K562 (cell line): ENCODE data around the gene UNC119. TPM values are rescaled to one million over a fixed set of nuclear protein-coding genes. Genes with fewer than 3 reads are reported as not detected.

Experiments
- FOXK1 ChIP-seq: sonication (generic); formaldehyde crosslinking; IDR thresholded peaks from 2 replicates; pipeline ENCODE4 v1.8.0; 2022; ENCODE audit warnings: missing genetic modification reagents, mild to moderate bottlenecking, borderline replicate concordance
- KAT2B ChIP-seq: IDR thresholded peaks from one replicate; pipeline ENCODE4 v1.6.1; 2012; ENCODE audit warnings: low read depth, mild to moderate bottlenecking, control low read depth, inconsistent platforms, low read length, moderate library complexity
- MXI1 ChIP-seq: IDR thresholded peaks from 2 replicates; pipeline ENCODE4 v1.6.1; 2011; ENCODE audit warnings: low read depth, mild to moderate bottlenecking, improper control_type of control experiment, low read length
- MYBL2 ChIP-seq, 2 experiments: fragments of 450-650 bp in 1 of 2; sonication (generic) in 1 of 2; formaldehyde crosslinking in 1 of 2; IDR thresholded peaks; 2 replicates each; pipeline versions ENCODE4 v1.6.1 to v1.8.1; 2017 to 2022; ENCODE audit warnings: borderline replicate concordance in 1 of 2, inconsistent platforms in 1 of 2, low read depth in 1 of 2, mild to moderate bottlenecking in 1 of 2, missing genetic modification reagents in 1 of 2, moderate library complexity in 1 of 2
- PURB ChIP-seq: sonication (generic); formaldehyde crosslinking; IDR thresholded peaks from 2 replicates; pipeline ENCODE4 v1.9.0; 2021; ENCODE audit warnings: low read depth, mild to moderate bottlenecking, missing genetic modification reagents
- RUNX1 ChIP-seq: sonication (generic); IDR thresholded peaks from 2 replicates; pipeline ENCODE4 v1.6.1; 2016; ENCODE audit warnings: antibody characterized with exemption, low read depth
- SMAD4 ChIP-seq: fragments of 250-450 bp; sonication (Bioruptor Pico); conservative IDR thresholded peaks from 2 replicates; pipeline ENCODE4 v1.8.0; 2021; ENCODE audit warnings: inconsistent platforms, mild to moderate bottlenecking, moderate library complexity
- TBL1XR1 ChIP-seq, 2 experiments: IDR thresholded peaks; 2 replicates each; pipeline ENCODE4 v1.6.1; 2012; ENCODE audit warnings: improper control_type of control experiment in 2 of 2, low read length in 2 of 2, mild to moderate bottlenecking in 1 of 2
- TEAD1 ChIP-seq, 2 experiments: fragments of 450-650 bp in 1 of 2; sonication (generic) in 1 of 2; formaldehyde crosslinking; IDR thresholded peaks; 2 replicates each; pipeline versions ENCODE4 v1.4.0 to v1.8.0; 2020 to 2022; ENCODE audit warnings: mild to moderate bottlenecking in 2 of 2, missing genetic modification reagents in 1 of 2
- TEAD2 ChIP-seq: fragments of 450-650 bp; IDR thresholded peaks from 2 replicates; pipeline ENCODE4 v1.6.1; 2016; ENCODE audit warnings: missing genetic modification characterization, control low read depth, missing compliant biosample characterization
- ZKSCAN1 ChIP-seq: fragments of 150-350 bp; IDR thresholded peaks from 2 replicates; pipeline ENCODE4 v1.6.1; 2016; ENCODE audit warnings: low read depth, low read length
- ZNF444 ChIP-seq: fragments of 250-450 bp; sonication (Bioruptor Pico); IDR thresholded peaks from 2 replicates; pipeline ENCODE4 v1.4.0; 2020; ENCODE audit warnings: mild to moderate bottlenecking, moderate library complexity
- ZNF79 ChIP-seq: fragments of 250-450 bp; sonication (Bioruptor Pico); IDR thresholded peaks from 2 replicates; pipeline ENCODE4 v1.4.0; 2020; ENCODE audit warnings: low read depth, mild to moderate bottlenecking, moderate library complexity
- polyA plus RNA-seq, 8 experiments: library from polyadenylated mRNA; depleted of rRNA in 4 of 8; stranded (reverse) in 5 of 8; unstranded in 3 of 8; fragments of >200 nt; fragmentation: Nextera tagmentation in 2 of 8; fragmentation: Illumina TruSeq in 1 of 8; extraction: Ambion mirVana in 2 of 8; extraction: Trizol in 1 of 8; gene quantifications; 2 replicates each; pipeline versions ENCODE4 v1.2.1 to v1.2.3, GENCODE V29; 2011 to 2014; ENCODE audit warnings: inconsistent platforms in 1 of 8, missing spikeins in 1 of 8
- total RNA-seq, 7 experiments: library from RNA; depleted of rRNA in 6 of 7; stranded (reverse); fragments of >200 nt in 6 of 7; fragmentation: Illumina TruSeq in 2 of 7; extraction: Trizol in 2 of 7; gene quantifications; 2 replicates each; pipeline versions ENCODE4 v1.2.1 to v1.2.3, GENCODE V29; 2011 to 2021; ENCODE audit warnings: low replicate concordance in 1 of 7
- TF ChIP-seq, protein P1 (sequence below), 2 experiments: fragments of 450-650 bp in 1 of 2; sonication (generic) in 1 of 2; formaldehyde crosslinking; conservative IDR thresholded peaks; 2 replicates each; pipeline versions ENCODE4 v1.4.0 to v1.8.1; 2020 to 2022; ENCODE audit warnings: mild to moderate bottlenecking in 1 of 2, missing genetic modification reagents in 1 of 2
- TF ChIP-seq, protein P2 (sequence below): fragments of 450-650 bp; IDR thresholded peaks from 2 replicates; pipeline ENCODE4 v1.6.1; 2016; ENCODE audit warnings: mild to moderate bottlenecking
- TF ChIP-seq, protein P3 (sequence below): fragments of 450-650 bp; conservative IDR thresholded peaks from 2 replicates; pipeline ENCODE4 v1.6.1; 2016; ENCODE audit warnings: missing genetic modification characterization, low read depth, mild to moderate bottlenecking, missing compliant biosample characterization, moderate library complexity
- TF ChIP-seq, protein P4 (sequence below): fragments of 450-650 bp; IDR thresholded peaks from 2 replicates; pipeline ENCODE4 v1.7.1; 2018; ENCODE audit warnings: mild to moderate bottlenecking, low read depth; ENCODE audit not compliant: partially characterized antibody

UNC119 gene
- total and polyA plus RNA-seq, 9 of the 15 experiments (the other 6 are each of a cell fraction or from before 2014, with no cell fraction given) = 0.37 to 47.7 (median 16.3) TPM

DNA sequence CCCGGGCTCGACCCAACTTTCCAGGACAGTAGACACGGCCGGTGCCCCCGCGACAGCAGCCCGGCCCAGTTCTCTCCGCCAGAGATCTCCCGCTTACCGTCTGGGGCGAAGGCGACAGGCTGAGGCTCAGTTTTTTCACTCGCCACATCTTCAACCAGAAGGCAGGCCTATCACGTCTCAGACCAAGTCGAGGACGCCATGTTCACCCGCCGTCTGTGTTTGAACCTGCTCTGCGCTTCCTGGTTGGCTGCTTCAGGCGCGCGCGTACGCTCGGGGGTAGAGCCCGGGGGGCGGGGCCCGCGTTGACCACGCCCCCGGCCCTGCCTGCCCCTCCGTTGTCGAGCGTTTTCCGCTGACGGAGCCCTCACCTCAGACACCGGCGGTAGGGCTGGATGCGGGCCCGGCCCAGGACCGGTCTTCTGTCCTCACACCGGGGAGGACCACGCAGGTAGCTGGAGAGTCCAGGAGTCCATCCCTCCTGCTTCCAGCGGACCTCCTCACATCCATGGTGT lies 46.4 kb upstream of the UNC119 start, which contains the start of gene SPAG5 (continued):
- TF ChIP-seq MYBL2 (IDR thresholded peaks at IDR 0.05; ENCODE audit: low read depth) = peak; percentile 98
- TF ChIP-seq MYBL2 (CRISPR knock-in tag; IDR thresholded peaks at IDR 0.05; ENCODE audit: borderline replicate concordance) = peak; percentile 80; the same call in 1 of the 2 replicates
- TF ChIP-seq, protein P1, sequence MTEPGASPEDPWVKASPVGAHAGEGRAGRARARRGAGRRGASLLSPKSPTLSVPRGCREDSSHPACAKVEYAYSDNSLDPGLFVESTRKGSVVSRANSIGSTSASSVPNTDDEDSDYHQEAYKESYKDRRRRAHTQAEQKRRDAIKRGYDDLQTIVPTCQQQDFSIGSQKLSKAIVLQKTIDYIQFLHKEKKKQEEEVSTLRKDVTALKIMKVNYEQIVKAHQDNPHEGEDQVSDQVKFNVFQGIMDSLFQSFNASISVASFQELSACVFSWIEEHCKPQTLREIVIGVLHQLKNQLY (CRISPR knock-in tag; conservative IDR thresholded peaks at IDR 0.05) = no peak
- TF ChIP-seq TBL1XR1 (IDR thresholded peaks at IDR 0.05; ENCODE audit: low read length in 2 of 2) = peak in 1 of 2 experiments; percentile 1; a peak in 1 of 4 replicates
- TF ChIP-seq, protein P2, sequence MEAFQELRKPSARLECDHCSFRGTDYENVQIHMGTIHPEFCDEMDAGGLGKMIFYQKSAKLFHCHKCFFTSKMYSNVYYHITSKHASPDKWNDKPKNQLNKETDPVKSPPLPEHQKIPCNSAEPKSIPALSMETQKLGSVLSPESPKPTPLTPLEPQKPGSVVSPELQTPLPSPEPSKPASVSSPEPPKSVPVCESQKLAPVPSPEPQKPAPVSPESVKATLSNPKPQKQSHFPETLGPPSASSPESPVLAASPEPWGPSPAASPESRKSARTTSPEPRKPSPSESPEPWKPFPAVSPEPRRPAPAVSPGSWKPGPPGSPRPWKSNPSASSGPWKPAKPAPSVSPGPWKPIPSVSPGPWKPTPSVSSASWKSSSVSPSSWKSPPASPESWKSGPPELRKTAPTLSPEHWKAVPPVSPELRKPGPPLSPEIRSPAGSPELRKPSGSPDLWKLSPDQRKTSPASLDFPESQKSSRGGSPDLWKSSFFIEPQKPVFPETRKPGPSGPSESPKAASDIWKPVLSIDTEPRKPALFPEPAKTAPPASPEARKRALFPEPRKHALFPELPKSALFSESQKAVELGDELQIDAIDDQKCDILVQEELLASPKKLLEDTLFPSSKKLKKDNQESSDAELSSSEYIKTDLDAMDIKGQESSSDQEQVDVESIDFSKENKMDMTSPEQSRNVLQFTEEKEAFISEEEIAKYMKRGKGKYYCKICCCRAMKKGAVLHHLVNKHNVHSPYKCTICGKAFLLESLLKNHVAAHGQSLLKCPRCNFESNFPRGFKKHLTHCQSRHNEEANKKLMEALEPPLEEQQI = 0 out of 2 replicates have a peak, but pooled peaks have one; percentile 41
- TF ChIP-seq ZKSCAN1 = no peak; the same call in 1 of the 2 replicates
- no peak for TF ChIP-seq ZNF444 (CRISPR knock-in tag)
- no peak for TF ChIP-seq ZNF79 (CRISPR knock-in tag)
- peak; percentile 68; the same call in 1 of the 2 replicates for TF ChIP-seq MXI1
- TF ChIP-seq TEAD2 (tag) = no peak
- no peak for TF ChIP-seq FOXK1 (CRISPR knock-in tag)
- TF ChIP-seq SMAD4 (CRISPR knock-in tag) = no peak; the same call in none of the 2 replicates
- TF ChIP-seq, protein P3, sequence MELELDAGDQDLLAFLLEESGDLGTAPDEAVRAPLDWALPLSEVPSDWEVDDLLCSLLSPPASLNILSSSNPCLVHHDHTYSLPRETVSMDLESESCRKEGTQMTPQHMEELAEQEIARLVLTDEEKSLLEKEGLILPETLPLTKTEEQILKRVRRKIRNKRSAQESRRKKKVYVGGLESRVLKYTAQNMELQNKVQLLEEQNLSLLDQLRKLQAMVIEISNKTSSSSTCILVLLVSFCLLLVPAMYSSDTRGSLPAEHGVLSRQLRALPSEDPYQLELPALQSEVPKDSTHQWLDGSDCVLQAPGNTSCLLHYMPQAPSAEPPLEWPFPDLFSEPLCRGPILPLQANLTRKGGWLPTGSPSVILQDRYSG (tag) = no peak
- peak in 1 of 2 experiments; percentile 50; a peak in 1 of 4 replicates for TF ChIP-seq TEAD1 (CRISPR knock-in tag; IDR thresholded peaks at IDR 0.05)
- TF ChIP-seq, protein P4, sequence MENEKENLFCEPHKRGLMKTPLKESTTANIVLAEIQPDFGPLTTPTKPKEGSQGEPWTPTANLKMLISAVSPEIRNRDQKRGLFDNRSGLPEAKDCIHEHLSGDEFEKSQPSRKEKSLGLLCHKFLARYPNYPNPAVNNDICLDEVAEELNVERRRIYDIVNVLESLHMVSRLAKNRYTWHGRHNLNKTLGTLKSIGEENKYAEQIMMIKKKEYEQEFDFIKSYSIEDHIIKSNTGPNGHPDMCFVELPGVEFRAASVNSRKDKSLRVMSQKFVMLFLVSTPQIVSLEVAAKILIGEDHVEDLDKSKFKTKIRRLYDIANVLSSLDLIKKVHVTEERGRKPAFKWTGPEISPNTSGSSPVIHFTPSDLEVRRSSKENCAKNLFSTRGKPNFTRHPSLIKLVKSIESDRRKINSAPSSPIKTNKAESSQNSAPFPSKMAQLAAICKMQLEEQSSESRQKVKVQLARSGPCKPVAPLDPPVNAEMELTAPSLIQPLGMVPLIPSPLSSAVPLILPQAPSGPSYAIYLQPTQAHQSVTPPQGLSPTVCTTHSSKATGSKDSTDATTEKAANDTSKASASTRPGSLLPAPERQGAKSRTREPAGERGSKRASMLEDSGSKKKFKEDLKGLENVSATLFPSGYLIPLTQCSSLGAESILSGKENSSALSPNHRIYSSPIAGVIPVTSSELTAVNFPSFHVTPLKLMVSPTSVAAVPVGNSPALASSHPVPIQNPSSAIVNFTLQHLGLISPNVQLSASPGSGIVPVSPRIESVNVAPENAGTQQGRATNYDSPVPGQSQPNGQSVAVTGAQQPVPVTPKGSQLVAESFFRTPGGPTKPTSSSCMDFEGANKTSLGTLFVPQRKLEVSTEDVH = peak; percentile 13
- no peak for TF ChIP-seq KAT2B
- no peak for TF ChIP-seq PURB
- TF ChIP-seq RUNX1 = no peak; the same call in 1 of the 2 replicates
